GM12878 (cell line): ENCODE data around the gene UNC45A. TPM values are rescaled to one million over a fixed set of nuclear protein-coding genes. Genes with fewer than 3 reads are reported as not detected.

Experiments used
- ASH2L ChIP-seq: fragments of 300-600, 200-600 bp; sonication (generic); IDR thresholded peaks from 2 replicates; pipeline ENCODE4 v1.6.1; 2017; ENCODE audit warnings: low read depth, mild to moderate bottlenecking, borderline replicate concordance
- ATF7 ChIP-seq: fragments of 450-650 bp; IDR thresholded peaks from 2 replicates; pipeline ENCODE4 v1.6.1; 2016; ENCODE audit warnings: low read depth, mild to moderate bottlenecking
- BCL3 ChIP-seq: IDR thresholded peaks from 2 replicates; pipeline ENCODE4 v1.6.1; 2011; ENCODE audit warnings: borderline replicate concordance, low read depth, mild to moderate bottlenecking, moderate library complexity, low read length; ENCODE audit not compliant: insufficient read depth, poor library complexity, severe bottlenecking
- CHD2 ChIP-seq: IDR thresholded peaks from 2 replicates; pipeline ENCODE4 v1.6.1; 2011; ENCODE audit warnings: low read depth, low read length, improper control_type of control experiment, borderline replicate concordance
- ELK1 ChIP-seq: IDR thresholded peaks from 2 replicates; pipeline ENCODE4 v1.6.1; 2012; ENCODE audit warnings: low read depth, low read length, improper control_type of control experiment
- ESRRA ChIP-seq: IDR thresholded peaks from 2 replicates; pipeline ENCODE4 v1.6.1; 2012; ENCODE audit warnings: mild to moderate bottlenecking, low read length, improper control_type of control experiment
- EZH2 ChIP-seq: IDR thresholded peaks from 2 replicates; pipeline ENCODE4 v1.6.1; 2012; ENCODE audit warnings: low read depth, mild to moderate bottlenecking, control low read depth, inconsistent platforms, low read length, borderline replicate concordance; ENCODE audit not compliant: control insufficient read depth
- FOXK2 ChIP-seq: fragments of 450-650 bp; IDR thresholded peaks from 2 replicates; pipeline ENCODE4 v1.6.1; 2017; ENCODE audit warnings: mild to moderate bottlenecking, moderate library complexity
- GATAD2B ChIP-seq: fragments of 450-650 bp; conservative IDR thresholded peaks from 2 replicates; pipeline ENCODE4 v1.6.1; 2017; ENCODE audit warnings: low read depth, mild to moderate bottlenecking, moderate library complexity
- IRF3 ChIP-seq: fragments of 450-650 bp; IDR thresholded peaks from 2 replicates; pipeline ENCODE4 v1.6.1; 2014; ENCODE audit warnings: mild to moderate bottlenecking
- IRF4 ChIP-seq: IDR thresholded peaks from 2 replicates; pipeline ENCODE4 v1.6.1; 2011; ENCODE audit warnings: low read depth, low read length
- MLLT1 ChIP-seq: fragments of 450-650 bp; IDR thresholded peaks from 2 replicates; pipeline ENCODE4 v1.6.1; 2016; ENCODE audit warnings: mild to moderate bottlenecking
- NBN ChIP-seq: fragments of 450-650 bp; IDR thresholded peaks from 2 replicates; pipeline ENCODE4 v1.6.1; 2016
- RUNX3 ChIP-seq: IDR thresholded peaks from 2 replicates; pipeline ENCODE4 v1.6.1; 2012; ENCODE audit warnings: low read length, inconsistent platforms
- STAT1 ChIP-seq: fragments of 450-650 bp; conservative IDR thresholded peaks from 2 replicates; pipeline ENCODE4 v1.6.1; 2014; ENCODE audit warnings: antibody characterized with exemption, mild to moderate bottlenecking
- SUZ12 ChIP-seq: fragments of 200-600 bp; sonication (generic); IDR thresholded peaks from one replicate; pipeline ENCODE4 v1.6.1; 2018; ENCODE audit warnings: antibody characterized with exemption, mild to moderate bottlenecking; ENCODE audit not compliant: unreplicated experiment
- YY1 ChIP-seq: IDR thresholded peaks from 2 replicates; pipeline ENCODE4 v1.6.1; 2011; ENCODE audit warnings: low read depth, mild to moderate bottlenecking, low read length
- ZBTB33 ChIP-seq: fragments of 450-650 bp; IDR thresholded peaks from 2 replicates; pipeline ENCODE4 v1.6.1; 2017; ENCODE audit warnings: mild to moderate bottlenecking
- ZZZ3 ChIP-seq: IDR thresholded peaks from 2 replicates; pipeline ENCODE4 v1.6.1; 2011; ENCODE audit warnings: low read depth; ENCODE audit not compliant: control insufficient read depth, insufficient read length
- polyA plus RNA-seq, 11 experiments: library from polyadenylated mRNA; depleted of rRNA in 4 of 11; unstranded in 6 of 11; stranded (reverse) in 5 of 11; fragments of >200 nt; fragmentation: Nextera tagmentation in 4 of 11; fragmentation: Illumina TruSeq in 1 of 11; extraction: Ambion mirVana in 4 of 11; extraction: Trizol in 1 of 11; gene quantifications; 1 replicate in 1 of 11; 2 replicates in 10 of 11; pipeline versions ENCODE4 v1.2.1 to v1.2.3, GENCODE V29; 2011 to 2016; ENCODE audit warnings: inconsistent platforms in 2 of 11, missing spikeins in 2 of 11, low read depth in 1 of 11
- total RNA-seq, 4 experiments: library from RNA; depleted of rRNA in 3 of 4; stranded (reverse); fragments of >200 nt in 3 of 4; fragmentation: Illumina TruSeq in 1 of 4; extraction: Trizol in 1 of 4; gene quantifications; 2 replicates each; pipeline versions ENCODE4 v1.2.1 to v1.2.3, GENCODE V29; 2013 to 2021
- TF ChIP-seq, protein P1 (sequence below): fragments of 450-650 bp; formaldehyde crosslinking; IDR thresholded peaks from 2 replicates; pipeline ENCODE4 v1.5.0; 2022; ENCODE audit warnings: mild to moderate bottlenecking, missing genetic modification characterization

The UNC45A gene
- total and polyA plus RNA-seq, 10 of the 15 experiments (the other 5 are each of a cell fraction or from before 2014, with no cell fraction given): 10.3 to 57.8 (median 40.5) TPM

GRCh38 chr15:90934256-90934948 lies 683 bp upstream of the UNC45A start (continued):
- TF ChIP-seq, protein P1, sequence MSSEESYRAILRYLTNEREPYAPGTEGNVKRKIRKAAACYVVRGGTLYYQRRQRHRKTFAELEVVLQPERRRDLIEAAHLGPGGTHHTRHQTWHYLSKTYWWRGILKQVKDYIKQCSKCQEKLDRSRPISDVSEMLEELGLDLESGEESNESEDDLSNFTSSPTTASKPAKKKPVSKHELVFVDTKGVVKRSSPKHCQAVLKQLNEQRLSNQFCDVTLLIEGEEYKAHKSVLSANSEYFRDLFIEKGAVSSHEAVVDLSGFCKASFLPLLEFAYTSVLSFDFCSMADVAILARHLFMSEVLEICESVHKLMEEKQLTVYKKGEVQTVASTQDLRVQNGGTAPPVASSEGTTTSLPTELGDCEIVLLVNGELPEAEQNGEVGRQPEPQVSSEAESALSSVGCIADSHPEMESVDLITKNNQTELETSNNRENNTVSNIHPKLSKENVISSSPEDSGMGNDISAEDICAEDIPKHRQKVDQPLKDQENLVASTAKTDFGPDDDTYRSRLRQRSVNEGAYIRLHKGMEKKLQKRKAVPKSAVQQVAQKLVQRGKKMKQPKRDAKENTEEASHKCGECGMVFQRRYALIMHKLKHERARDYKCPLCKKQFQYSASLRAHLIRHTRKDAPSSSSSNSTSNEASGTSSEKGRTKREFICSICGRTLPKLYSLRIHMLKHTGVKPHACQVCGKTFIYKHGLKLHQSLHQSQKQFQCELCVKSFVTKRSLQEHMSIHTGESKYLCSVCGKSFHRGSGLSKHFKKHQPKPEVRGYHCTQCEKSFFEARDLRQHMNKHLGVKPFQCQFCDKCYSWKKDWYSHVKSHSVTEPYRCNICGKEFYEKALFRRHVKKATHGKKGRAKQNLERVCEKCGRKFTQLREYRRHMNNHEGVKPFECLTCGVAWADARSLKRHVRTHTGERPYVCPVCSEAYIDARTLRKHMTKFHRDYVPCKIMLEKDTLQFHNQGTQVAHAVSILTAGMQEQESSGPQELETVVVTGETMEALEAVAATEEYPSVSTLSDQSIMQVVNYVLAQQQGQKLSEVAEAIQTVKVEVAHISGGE (CRISPR knock-in tag): no peak
- TF ChIP-seq ZZZ3 (no peak), EZH2 (no peak), ELK1 (no peak), NBN (peak; percentile 62; the same call in 1 of the 2 replicates), CHD2 (no peak), ESRRA (no peak), YY1 (peak; percentile 79), GATAD2B (no peak), IRF4 (no peak), SUZ12 (no peak), STAT1 (no peak), ASH2L (no peak), BCL3 (no peak), FOXK2 (no peak), IRF3 (no peak), ATF7 (no peak), ZBTB33 (no peak), MLLT1 (no peak), RUNX3 (no peak)
